AG09319 (cell line): ENCODE measurements around the gene LDB2.
A peak's percentile ranks its signal among the peaks of the same experiment; 100 is the strongest.

ENCODE experiments used
- DNase-seq: peaks from one replicate; pipeline ENCODE4 v3.0.0-alpha.2; 2010; ENCODE audit warnings: low read depth; ENCODE audit errors: extremely low read depth
- CTCF ChIP-seq: IDR thresholded peaks from 2 replicates; pipeline ENCODE4 v1.5.1; 2011; ENCODE audit warnings: low read depth, mild to moderate bottlenecking, inconsistent platforms, low read length, moderate library complexity

The LDB2 gene

GRCh38 chr4:16916719-16917337 is 18.4 kb upstream of the LDB2 start:
- peak; percentile 33 for TF ChIP-seq CTCF

GRCh38 chr4:16916031-16916430 is 17.6 kb upstream of the LDB2 start:
- no peak for DNase-seq
- no peak for TF ChIP-seq CTCF

More at GRCh38 chr4:16916719-16917337, 18.4 kb upstream of the LDB2 start:
- DNase-seq, result no peak

- peak; percentile 61 for TF ChIP-seq CTCF
- DNase-seq, result no peak
Measured at GRCh38 chr4:16914208-16914607, 15.8 kb upstream of the LDB2 start.

- TF ChIP-seq CTCF, result no peak
- DNase-seq, result no peak
Measured at GRCh38 chr4:16912896-16913295, 14.5 kb upstream of the LDB2 start.

- no peak for DNase-seq
- TF ChIP-seq CTCF, result no peak
Measured at GRCh38 chr4:16909281-16909680, 10.8 kb upstream of the LDB2 start.

GRCh38 chr4:16908377-16909021 is 10.1 kb upstream of the LDB2 start:
- no peak for TF ChIP-seq CTCF

GRCh38 chr4:16900325-16900724 is 1.9 kb upstream of the LDB2 start:
- TF ChIP-seq CTCF, result no peak
- no peak for DNase-seq

More at GRCh38 chr4:16908377-16909021, 10.1 kb upstream of the LDB2 start:
- DNase-seq, result no peak
